ENCODE results near the gene CARM1. TPM values are rescaled to one million over a fixed set of nuclear protein-coding genes. Genes with fewer than 3 reads are reported as not detected.
"Not testable (repeated sequence)": the region's sequence is repeated elsewhere in the genome, so short reads cannot be mapped to it uniquely, and the experiment has no call there.

CARM1 gene
- total RNA-seq, 1 experiment from 2014 or later, result 30.0 TPM

DNA sequence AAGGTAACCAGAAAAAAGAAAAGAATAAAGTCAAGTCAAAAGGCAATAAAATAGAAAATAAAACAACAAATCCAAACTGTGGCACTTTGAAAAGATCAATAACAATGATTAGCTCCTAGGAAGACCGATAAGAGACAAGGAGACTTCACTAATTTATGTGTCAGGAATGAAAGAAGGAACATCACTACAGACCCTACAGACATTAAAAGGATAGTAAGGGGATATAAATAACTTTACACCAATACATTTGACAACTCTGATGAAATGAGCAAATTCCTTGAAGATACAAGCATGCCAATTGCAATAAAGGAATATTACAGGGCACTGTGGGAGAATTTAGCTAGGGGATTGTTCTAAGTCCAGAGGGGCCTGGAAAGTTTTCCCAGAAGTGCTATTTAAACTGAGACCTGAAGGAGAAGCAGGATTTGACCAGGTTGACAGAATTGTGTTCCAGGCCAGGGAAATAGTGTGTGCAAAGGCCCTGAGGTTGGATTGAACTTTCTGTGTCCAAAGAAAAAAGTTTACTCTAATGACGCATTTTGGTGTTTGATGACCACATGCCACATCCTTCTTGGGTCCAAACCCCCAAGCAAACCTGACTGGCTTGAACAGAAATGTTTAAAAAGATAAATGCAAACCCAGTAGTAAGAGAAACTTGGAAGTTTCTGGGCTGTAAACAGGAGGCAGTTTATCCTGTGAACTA is 24.7 kb upstream of the CARM1 start:
- no peak for DNase-seq (ENCODE audit: extremely low read depth, low read depth)

DNA sequence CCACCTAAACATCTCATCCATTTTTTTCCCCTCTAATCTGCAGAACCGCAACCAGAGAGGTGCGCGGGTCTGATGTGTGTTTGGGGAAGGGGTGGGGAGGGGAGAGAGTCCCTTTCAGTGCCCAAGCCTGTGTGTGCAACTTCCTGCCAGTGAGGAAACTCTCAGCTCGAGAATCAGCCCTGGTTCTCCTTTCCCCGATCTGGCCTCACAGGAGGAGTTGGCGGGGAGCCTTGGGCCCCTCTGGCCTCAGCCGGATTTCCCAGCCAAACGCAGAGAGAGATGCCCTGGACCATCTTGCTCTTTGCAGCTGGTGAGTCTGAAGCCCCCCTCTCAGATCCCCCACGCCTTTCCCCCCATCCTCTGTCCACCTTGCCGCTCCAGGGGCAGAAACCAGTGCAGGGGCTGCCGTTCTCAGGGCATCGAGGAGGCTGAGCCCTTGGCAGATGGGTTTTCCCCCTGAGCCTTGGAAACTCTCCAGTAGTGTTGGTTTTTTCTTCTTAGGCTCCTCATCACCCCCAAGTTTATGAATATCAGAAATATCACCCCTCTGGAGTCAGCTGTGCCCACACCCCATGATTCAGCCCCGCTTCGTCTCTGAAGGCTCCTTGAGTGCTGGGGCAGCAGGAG is 23.0 kb upstream of the CARM1 start, which contains the start of gene C19orf38:
Gene C19orf38, plus strand, starts transcription at position 186 of the 627 bp plus-strand sequence. Its CDS starts 94 bp downstream, at position 280.
- DNase-seq (ENCODE audit: extremely low read depth, low read depth), result no peak

DNA sequence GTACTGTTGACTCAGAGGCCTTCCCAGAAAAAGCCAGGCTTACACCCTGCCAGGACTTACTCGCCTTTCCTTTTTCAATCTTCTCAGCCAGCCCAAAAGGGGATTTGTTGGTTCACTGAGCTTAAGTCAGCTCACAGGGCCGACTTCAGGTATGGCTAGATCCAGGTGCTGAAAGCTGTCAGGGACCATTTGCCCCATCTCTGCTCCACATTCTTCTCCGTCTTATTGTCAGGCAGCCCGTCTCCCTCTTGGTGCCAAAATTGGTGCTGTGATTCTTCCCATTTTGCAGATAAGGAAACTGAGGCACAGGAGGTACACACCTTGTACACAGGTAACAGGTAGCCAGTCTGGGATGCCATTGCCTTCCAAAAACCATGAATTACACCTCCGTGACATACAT is 20.7 kb upstream of the CARM1 start:
- DNase-seq (ENCODE audit: extremely low read depth, low read depth), result no peak

DNA sequence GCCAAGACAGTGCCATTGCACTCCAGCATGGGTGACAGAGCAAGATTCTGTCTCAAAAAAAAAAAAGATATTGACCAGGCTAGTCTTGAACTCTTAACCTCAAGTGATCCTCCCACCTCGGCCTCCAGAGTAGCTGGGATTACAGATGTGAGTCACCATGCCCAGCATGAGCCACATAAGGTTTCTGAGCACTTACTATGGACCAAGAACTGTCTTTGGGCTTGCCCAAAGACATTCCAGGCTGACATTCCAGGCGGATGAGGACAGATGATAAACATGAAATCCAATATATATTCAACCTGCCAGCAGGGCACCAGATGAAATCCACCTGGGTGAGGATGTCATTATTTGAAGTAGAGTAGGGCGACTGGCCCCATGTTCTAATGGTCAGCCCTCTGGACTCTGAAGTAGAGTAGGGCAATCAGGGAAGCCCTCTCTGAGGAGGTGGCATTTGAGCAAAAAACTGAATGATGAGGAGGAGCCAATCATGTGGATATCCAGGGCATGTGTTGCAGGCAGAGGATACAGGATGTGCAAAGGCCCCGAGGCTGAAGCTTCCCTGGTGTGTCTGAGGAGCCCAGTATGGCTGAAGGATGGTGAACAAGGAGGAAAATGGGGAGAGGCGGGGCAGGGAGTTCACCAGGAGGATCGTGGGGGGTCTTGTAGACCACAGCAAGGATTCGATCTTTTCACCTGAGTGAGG is 19.1 kb upstream of the CARM1 start:
- DNase-seq (ENCODE audit: extremely low read depth, low read depth), result no peak

DNA sequence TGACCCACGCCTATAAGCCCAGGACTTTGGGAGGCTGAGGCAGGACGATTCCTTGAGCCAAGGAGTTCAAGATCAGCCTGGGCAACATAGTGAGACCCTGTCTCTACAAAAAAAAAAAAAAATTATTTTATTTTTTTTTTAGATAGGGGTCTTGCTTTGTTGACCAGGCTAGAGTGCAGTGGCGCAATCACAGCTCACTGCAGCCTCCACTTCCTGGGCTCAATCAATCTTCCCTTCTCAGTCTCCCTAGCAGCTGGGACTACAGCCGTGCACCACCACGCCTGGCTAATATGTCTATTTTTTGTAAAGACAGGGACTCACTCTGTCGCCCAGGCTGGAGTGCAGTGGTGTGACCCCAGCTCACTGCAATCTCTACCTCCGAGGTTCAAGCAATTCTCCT is 18.4 kb upstream of the CARM1 start:
- no peak for DNase-seq (ENCODE audit: extremely low read depth, low read depth)

DNA sequence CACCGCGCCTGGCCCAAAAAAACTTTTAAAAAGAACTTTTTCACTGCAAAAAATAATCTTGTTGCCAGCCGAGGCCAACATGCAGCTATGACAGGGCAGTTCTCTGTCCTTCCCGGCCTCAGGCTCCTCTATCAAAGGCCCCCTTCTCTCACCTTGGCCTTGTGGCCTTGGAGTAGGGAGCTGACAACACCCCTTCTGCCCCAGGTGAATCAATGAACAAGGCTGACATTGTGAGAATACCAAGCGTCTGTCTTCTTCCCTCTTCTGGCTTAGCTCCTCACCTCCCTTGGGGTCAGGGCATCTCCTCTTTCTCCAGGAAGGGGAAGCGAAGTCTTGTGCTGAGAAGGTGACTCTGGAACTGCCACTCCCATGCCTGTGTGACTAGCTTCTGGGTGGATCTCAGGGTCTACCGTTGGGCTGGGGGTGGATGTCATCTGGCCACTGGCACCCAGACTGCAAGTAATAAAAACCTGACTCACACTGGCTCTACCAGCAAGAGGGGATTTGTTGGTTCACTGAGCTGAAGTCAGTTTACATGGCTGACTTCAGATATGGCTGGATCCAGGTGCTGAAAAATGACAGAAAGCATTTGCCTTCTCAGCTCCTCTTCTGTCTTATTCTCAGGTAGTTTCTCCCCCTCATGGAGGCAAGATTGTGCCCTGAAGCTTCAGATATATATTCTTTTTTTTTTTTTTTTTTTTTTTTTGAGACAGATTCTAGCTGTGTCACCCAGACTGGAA is 16.8 kb upstream of the CARM1 start:
- DNase-seq (ENCODE audit: extremely low read depth, low read depth), result no peak

DNA sequence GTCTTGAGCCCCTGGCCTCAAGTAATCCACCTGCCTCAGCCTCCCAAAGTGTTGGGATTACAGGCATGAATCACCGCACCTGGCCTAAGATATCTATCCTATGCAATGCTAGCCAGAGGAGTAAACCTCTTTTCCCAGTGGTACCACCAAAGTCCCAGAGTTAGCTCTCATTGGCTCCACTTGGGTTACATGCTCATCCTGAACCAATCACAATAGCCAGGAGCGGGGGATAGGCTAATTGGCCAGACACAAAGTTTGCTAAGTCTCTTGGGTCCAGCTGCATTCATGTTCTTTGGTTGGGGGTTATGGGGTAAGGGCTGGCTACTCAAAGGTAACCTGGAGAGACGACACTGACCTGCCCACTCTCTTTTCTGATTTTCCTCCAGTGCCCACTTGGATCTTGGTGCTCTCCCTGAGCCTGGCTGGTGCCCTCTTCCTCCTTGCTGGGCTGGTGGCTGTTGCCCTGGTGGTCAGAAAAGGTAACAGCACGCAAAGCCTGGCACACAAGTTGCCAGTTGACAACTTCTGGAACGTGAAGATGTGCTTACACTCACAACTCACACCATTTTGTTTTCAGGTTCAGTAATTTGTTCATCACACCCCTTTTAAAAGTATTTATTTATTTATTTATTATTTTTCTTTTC is 15.4 kb upstream of the CARM1 start:
- DNase-seq (ENCODE audit: extremely low read depth, low read depth), result peak; percentile 21

DNA sequence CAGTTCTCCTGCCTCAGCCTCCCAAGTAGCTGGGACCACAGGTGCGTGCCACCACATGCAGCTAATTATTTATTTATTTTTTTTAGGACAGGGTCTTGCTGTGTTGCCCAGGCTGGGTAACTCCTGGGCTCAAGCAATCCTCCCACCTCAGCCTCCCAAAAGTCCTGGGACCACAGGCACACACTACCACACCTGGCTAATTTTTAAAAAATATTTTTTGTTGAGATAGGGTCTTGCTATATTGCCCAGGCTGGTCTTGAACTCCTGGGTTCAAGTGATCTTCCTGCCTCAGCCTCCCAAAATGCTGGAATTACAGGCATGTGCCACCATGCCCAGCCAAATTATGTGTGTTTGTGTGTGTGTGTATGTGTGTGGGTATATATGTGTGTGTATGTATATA is 14.5 kb upstream of the CARM1 start:
- not testable (repeated sequence) for DNase-seq (ENCODE audit: extremely low read depth, low read depth)

DNA sequence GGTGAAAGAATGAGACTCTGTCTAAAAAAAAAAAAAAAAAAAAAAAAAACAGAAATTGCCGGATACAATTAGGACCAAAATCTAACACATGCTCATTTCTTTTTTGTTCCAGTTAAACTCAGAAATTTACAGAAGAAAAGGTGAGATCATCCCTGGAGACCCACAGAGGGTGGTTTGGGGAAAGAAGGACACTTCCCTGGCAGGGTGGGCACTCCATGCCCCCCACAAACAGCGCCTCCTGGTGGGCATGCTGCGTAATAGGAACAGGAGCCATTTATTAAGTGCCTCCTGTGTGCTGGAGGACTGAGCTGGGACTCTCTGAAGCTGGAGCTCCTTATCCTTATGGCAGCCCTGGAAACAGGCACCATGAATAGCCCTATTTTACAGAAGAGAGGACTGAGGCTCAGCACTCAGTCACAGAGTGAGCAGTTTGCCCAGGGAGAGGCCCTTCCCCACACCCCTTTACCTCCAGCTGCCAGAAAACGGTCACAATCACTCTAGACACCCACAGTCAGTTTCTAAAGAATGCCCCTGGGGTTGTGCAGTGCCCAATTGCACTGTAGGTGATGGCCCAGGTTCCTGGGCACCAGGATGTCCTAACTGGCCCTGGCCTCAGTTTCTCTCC is 13.0 kb upstream of the CARM1 start:
- no peak for DNase-seq (ENCODE audit: extremely low read depth, low read depth)

DNA sequence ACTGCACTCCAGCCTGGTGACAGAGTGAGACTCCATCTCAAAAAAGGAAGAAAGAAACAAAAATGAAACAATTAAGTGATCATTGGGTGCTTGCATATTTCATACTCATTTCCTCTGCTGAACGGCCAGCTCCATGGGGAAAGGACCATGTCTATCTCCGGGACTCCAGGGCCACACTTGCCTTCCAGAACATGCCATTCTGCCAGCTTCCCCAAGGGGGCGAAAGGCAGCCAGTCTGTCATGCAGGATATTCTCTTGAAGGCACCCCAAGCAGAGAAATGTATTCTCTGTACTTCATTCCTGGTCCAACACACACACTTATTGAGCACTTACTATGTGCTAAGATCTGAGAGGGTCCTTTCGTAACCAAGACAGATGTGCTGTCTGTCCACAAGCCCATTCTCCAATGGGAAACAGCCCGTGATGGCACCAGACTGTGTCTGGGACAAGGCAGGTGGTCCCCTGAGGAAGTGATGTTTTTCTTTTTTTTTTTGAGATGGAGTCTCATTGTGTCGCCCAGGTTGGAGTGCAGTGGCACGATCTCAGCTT is 10.2 kb upstream of the CARM1 start:
- DNase-seq (ENCODE audit: extremely low read depth, low read depth), result no peak

DNA sequence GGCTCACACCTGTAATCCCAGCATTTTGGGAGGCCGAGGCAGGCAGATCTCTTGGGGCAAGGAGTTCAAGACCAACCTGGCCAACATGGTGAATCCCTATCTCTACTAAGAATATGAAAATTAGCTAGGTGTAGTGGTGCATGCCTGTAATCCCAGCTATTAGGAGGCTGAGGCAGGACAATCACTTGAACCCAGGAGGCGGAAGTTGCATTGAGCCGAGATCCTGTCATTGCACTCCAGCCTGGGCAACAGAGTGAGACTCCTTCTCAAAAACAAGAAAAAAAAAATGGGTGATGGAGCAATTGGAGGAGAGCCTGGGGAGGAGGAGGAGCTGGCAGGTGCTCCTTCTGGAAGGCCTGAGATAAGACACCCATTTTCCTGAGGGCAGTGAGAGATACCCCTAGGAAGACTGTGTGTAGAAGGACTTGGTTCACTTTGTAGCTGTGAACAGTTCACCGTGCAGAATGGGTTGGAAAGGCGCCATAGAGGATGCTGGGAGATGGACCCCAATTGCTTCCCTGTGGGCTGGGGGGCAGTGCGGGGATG is 8.7 kb upstream of the CARM1 start:
- no peak for DNase-seq (ENCODE audit: extremely low read depth, low read depth)

DNA sequence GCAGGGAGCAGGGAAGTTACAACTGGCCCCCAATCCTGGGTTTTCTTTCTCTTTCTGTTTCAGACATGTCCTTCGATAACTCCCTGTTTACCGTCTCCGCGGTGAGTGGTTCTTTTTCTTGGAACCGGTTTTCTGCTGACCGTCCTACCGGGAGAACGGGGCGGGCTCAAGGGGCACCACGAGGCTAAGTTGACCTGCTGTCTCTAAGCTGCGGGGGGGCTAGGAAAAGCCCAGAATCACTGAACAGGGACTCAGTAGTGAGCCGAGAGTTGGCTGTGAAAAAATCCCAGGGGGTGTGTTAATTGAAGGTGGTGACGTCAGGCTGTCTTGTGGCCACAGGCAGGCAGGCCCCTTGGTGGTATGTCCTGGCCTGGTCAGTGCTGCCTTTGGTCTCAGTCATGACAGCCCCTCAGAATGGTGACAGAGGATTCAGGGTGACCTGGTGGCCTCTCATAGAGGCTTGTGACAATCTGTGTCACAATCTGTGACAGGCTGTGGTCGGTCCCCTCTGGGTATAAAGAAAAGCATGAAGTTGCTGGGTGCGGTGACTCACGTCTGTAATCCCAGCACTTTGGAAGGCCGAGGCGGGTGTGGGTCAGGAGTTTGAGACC is 8.1 kb upstream of the CARM1 start:
- no peak for DNase-seq (ENCODE audit: extremely low read depth, low read depth)

DNA sequence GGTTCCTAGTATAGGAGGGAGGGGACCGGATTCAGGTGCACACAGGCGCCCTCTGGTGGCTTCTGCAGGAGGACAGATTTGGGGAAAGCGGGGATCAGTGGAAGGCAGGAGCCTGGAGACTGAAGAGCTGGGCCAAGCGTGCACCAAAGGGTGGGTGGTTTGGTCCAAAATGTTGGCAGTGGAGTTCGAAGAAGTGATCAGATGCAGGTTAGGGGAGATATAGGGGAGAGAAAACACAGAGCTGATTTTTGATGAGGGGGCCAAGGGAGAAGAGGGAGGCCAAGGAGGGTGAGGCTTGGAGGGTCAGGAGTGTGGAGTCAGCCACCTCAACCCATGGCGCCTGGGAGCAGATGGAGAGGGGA is 6.8 kb upstream of the CARM1 start:
- DNase-seq (ENCODE audit: extremely low read depth, low read depth), result peak; percentile 72

DNA sequence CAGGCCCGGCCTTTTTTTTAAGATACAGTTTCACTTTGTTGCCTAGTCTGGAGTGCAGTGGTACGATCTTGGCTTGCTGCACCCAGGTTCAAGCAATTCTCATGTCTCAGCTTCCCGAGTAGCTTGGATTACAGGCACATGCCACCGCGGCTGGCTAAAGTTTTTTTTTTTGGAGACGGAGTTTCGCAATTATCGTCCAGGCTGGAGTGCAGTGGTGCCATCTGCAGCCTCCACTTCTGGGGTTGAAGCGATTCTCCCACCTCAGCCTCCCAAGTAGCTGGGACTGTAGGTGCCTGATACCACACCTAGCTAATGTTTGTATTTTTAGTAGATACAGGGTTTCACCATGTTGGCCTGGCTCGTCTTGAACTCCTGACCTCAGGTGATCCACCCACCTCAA is 4.9 kb upstream of the CARM1 start:
- DNase-seq (ENCODE audit: extremely low read depth, low read depth), result no peak

DNA sequence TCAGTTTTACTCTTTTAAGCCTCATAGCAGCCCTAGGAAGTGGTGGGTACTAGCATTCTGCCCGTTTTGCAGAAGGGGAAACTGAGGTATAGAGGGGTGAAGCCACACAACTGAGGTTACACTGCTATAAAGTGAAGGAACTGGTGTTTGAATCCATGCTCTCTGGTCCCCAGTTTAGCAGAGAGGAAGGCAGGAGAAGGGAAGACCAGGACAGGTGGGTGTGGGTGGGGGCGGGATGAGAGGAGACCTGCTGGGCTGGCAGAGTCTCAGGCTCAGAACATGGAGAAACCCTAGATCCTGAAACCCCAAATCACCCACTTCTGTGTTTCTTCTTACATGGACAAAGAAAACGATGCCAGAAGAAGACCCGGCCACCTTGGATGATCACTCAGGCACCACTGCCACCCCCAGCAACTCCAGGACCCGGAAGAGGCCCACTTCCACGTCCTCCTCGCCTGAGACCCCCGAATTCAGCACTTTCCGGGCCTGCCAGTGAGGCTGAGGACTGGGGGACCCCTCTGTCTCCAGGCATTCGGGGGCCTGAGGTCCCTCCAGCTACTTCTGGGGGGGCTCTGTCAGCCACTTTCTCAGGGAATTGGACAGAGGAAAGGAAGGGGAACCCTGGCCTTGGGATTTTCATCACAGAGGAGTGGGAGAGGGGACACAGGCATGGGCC is 2.3 kb upstream of the CARM1 start:
- DNase-seq (ENCODE audit: extremely low read depth, low read depth), result no peak

DNA sequence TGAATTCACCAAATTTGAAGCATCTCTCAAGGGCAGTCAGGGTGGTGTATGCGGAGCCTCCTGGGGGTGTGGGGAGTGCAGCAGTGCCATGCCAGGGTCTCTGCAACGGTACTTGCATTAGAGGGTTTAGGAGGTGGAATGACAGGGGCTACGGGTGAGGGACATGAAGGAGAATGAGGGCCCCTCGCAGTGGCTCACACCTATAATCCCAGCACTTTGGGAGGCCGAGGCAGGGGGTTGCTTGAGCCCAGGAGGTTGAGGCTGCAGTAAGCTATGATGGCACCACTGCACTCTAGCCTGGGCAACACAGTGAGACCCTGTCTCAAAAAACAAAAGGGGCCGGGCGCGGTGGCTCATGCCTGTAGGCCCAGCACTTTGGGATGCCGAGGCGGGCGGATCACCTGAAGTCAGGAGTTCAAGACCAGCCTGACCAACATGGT is 1.5 kb upstream of the CARM1 start:
- not testable (repeated sequence) for DNase-seq (ENCODE audit: extremely low read depth, low read depth)

DNA sequence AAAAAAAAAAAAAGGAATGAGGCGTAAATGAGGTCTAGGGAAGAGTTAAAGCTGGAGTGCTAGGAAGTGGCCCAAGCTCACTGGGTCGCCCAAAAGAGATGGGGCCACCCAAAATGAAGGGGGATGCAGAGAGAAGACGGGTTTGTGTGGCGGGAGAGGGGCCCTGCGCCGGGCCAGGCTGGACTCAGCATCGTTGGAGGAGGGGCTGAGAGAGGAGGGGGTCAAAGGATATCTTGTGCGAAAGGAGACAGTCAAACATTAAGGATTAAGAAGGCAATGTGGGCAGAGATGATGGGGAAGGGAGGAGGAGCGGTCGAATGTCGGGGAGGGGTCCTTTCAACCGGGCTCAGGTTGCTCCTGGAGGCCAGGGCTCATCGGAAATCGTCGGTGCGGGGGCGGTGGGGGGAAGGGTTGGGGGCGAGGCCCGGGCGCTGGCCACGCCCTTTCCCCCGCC is 825 bp upstream of the CARM1 start:
- DNase-seq (ENCODE audit: extremely low read depth, low read depth), result no peak

DNA sequence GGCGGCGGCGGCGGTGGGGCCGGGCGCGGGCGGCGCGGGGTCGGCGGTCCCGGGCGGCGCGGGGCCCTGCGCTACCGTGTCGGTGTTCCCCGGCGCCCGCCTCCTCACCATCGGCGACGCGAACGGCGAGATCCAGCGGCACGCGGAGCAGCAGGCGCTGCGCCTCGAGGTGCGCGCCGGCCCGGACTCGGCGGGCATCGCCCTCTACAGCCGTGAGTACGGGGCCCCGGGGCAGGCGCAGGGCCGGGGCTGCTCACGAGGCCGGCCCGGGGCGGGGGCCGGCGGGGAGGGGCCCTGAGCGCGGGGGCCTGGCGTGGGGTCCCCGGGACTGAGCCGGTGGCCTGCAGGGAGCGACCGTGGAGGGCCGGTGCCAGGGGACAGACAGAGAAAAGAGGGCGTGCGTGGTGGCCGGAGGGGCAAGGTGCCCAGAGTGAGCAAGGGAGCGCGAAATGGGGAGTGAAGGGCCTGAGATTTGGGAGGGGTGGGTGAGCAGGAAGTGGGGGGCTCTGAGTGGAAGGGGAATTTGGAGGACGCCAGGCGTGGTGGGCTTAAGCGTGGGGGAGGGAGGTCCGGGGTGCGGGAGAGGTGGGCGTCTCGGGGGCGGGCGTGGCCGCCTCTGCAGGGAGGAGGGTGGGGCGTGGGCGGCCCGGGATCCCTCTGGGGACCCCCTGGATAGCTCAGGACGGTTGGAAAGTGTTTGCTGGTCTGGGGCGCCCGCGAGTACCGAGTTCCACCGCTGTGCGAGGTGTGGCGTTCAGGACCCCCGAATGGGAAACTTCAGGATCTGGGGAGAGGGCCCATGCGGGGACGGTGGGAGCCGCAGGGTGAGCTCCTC is 575 bp downstream of the CARM1 start:
- DNase-seq (ENCODE audit: extremely low read depth, low read depth), result no peak

Measured in NCI-H460 (cell line).